ENCODE data around the gene RPS18. TPM values are rescaled to one million over a fixed set of nuclear protein-coding genes. Genes with fewer than 3 reads are reported as not detected.

Gene RPS18
- total RNA-seq, 1 experiment from 2014 or later: 2,442 TPM

- H3K36me3 ChIP-seq (ENCODE audit: low read depth): peaks cover 20% of the 10 kb centered on the region; the same call in 1 of the 2 replicates
- H3F3A ChIP-seq (ENCODE audit: insufficient read depth, low read depth): peaks cover 51% of the 10 kb centered on the region
- H2AFZ ChIP-seq: no peak overlapping the region
- H3K4me3 ChIP-seq: no peak overlapping the region; the same call in 1 of the 2 replicates
- H3K4me1 ChIP-seq (replicated peaks; ENCODE audit: insufficient read depth): peaks cover 52% of the 10 kb centered on the region
- no peaks in the 10 kb centered on the region for H4K20me1 ChIP-seq (ENCODE audit: insufficient read depth)
- H3K9me2 ChIP-seq (ENCODE audit: insufficient read depth): no peaks in the 10 kb centered on the region
- no TSS peak for BruUV-seq (replicated peaks)
- peak overlapping the region; percentile 48; the same call in 1 of the 2 replicates for H3K27ac ChIP-seq
- ChIA-PET POLR2A (ENCODE audit: unreplicated experiment) (no interaction called here), CTCF (no interaction called here)
- DNase-seq: no peak
- H3K4me2 ChIP-seq: peak overlapping the region; percentile 97
- intact Hi-C loops (cut with micrococcal nuclease; ENCODE audit: unreplicated experiment): no loop called here
- H3K27me3 ChIP-seq (ENCODE audit: insufficient read depth, low read depth): no peaks in the 10 kb centered on the region
- no peak for TF ChIP-seq CTCF (conservative IDR thresholded peaks at IDR 0.05)
- no peak for TF ChIP-seq EZH2 (IDR thresholded peaks at IDR 0.05; ENCODE audit: low read depth)
- H3K9me3 ChIP-seq (ENCODE audit: insufficient read depth, low read depth): no peaks in the 10 kb centered on the region
- peaks cover 45% of the 10 kb centered on the region for H3K79me2 ChIP-seq (ENCODE audit: low read depth)
Observed at GRCh38 chr6:33321227-33321626, 49.4 kb downstream of the RPS18 start.

DNA sequence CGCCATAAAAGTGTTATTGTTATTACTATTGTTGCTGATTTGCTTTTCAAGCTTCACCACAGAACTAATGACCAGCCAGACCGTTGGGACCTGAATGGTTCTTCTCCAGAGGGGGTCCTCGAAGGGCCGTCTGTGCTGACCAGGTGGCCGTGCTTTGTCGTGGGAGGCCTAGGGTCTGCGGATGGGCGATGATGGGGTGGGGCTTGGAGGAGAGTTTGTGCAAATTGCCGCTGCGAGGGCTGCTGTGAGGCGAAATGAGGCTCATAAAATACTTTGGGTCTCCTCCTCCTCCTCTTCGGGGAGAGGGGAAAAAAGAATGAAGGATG lies 51.7 kb downstream of the RPS18 start:
- peak overlapping the region; percentile 77 for H2AFZ ChIP-seq
- H3K36me3 ChIP-seq (ENCODE audit: low read depth): peaks cover 20% of the 10 kb centered on the region; the same call in 1 of the 2 replicates
- TF ChIP-seq EZH2 (IDR thresholded peaks at IDR 0.05; ENCODE audit: low read depth) (no peak), CTCF (conservative IDR thresholded peaks at IDR 0.05) (no peak)
- no TSS peak for BruUV-seq (replicated peaks)
- H3K4me3 ChIP-seq: peak overlapping the region; percentile 63
- H3K4me2 ChIP-seq: peak overlapping the region; percentile 92
- H3K27ac ChIP-seq: peak overlapping the region; percentile 41
- ChIA-PET CTCF (interaction anchor here (0.6 kb wide), 1 partner anchor 310 kb away, joined by 3 read pairs; no protein-coding TSS in a partner anchor), POLR2A (ENCODE audit: unreplicated experiment) (interaction anchor here (0.6 kb wide), 1 partner anchor 33 kb away, joined by 3 read pairs; no protein-coding TSS in a partner anchor)
- peaks cover 37% of the 10 kb centered on the region for H3K79me2 ChIP-seq (ENCODE audit: low read depth)
- peaks cover 43% of the 10 kb centered on the region for H3K4me1 ChIP-seq (replicated peaks; ENCODE audit: insufficient read depth)
- H3K9me3 ChIP-seq (ENCODE audit: insufficient read depth, low read depth): no peaks in the 10 kb centered on the region
- intact Hi-C loops (cut with micrococcal nuclease; ENCODE audit: unreplicated experiment): loop anchor here (1.0 kb wide), 1 partner anchor 95 kb away; the partner anchor contains the start of gene CUTA
- H4K20me1 ChIP-seq (ENCODE audit: insufficient read depth): no peaks in the 10 kb centered on the region
- no peak for DNase-seq
- H3K27me3 ChIP-seq (ENCODE audit: insufficient read depth, low read depth): no peaks in the 10 kb centered on the region
- H3F3A ChIP-seq (ENCODE audit: insufficient read depth, low read depth): peaks cover 35% of the 10 kb centered on the region
- no peaks in the 10 kb centered on the region for H3K9me2 ChIP-seq (ENCODE audit: insufficient read depth)

DNA sequence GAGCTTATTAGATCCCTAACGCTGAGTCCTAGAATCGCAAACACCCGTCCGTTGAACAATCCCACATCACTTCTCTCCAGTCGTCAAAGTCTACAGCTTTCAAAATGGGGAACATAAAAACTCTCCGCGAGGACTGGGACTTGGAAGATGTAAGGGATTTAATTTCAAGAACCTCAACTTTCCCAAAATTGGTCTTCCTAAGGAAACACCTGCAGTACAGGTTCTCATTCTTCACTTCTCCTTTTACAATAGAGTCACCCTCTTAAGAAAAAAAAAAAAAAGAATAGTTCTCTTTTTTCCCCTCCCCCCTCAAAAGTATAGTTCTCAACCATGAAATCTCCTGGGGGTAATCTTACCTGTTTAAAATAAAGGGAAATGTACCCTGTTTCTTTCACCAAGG lies 52.2 kb downstream of the RPS18 start:
- H3K27me3 ChIP-seq (ENCODE audit: insufficient read depth, low read depth): no peaks in the 10 kb centered on the region
- intact Hi-C loops (cut with micrococcal nuclease; ENCODE audit: unreplicated experiment): no loop called here
- DNase-seq: no peak
- peaks cover 30% of the 10 kb centered on the region for H3F3A ChIP-seq (ENCODE audit: insufficient read depth, low read depth)
- CTCF ChIA-PET: interaction anchor here (0.7 kb wide), 1 partner anchor 35 kb away, joined by 3 read pairs; no protein-coding TSS in a partner anchor
- peaks cover 20% of the 10 kb centered on the region; the same call in 1 of the 2 replicates for H3K36me3 ChIP-seq (ENCODE audit: low read depth)
- no peak for TF ChIP-seq EZH2 (IDR thresholded peaks at IDR 0.05; ENCODE audit: low read depth)
- TF ChIP-seq CTCF (conservative IDR thresholded peaks at IDR 0.05): no peak
- H3K27ac ChIP-seq: no peak overlapping the region
- peaks cover 36% of the 10 kb centered on the region for H3K79me2 ChIP-seq (ENCODE audit: low read depth)
- peaks cover 37% of the 10 kb centered on the region for H3K4me1 ChIP-seq (replicated peaks; ENCODE audit: insufficient read depth)
- H3K4me3 ChIP-seq: peak overlapping the region; percentile 63
- BruUV-seq (replicated peaks): no TSS peak
- H3K4me2 ChIP-seq: peak overlapping the region; percentile 92
- no peaks in the 10 kb centered on the region for H3K9me2 ChIP-seq (ENCODE audit: insufficient read depth)
- H2AFZ ChIP-seq: peak overlapping the region; percentile 77
- no peaks in the 10 kb centered on the region for H3K9me3 ChIP-seq (ENCODE audit: insufficient read depth, low read depth)
- no peaks in the 10 kb centered on the region for H4K20me1 ChIP-seq (ENCODE audit: insufficient read depth)
- POLR2A ChIA-PET (ENCODE audit: unreplicated experiment): interaction anchor here (0.6 kb wide), 1 partner anchor 34 kb away, joined by 3 read pairs; no protein-coding TSS in a partner anchor

Small RNA genes within 50 kb of the gene (microRNA-seq; reads per million reads assigned to microRNA genes)
- gene MIR6834 (ENCODE audit: borderline number of aligned reads, borderline replicate concordance) (not detected), gene MIR6873 (ENCODE audit: borderline number of aligned reads, borderline replicate concordance) (not detected)

Other genes with a start within 250 kb of the RPS18 start
- not detected in 2 replicates for gene HLA-DPA1, start 198.4 kb upstream of the RPS18 start, total RNA-seq (2021)
- not detected in 2 replicates for gene HLA-DPB1, start 196.1 kb upstream of the RPS18 start, total RNA-seq (2021)
- 2.2 and 3.4 TPM in 2 replicates for gene COL11A2, start 79.6 kb upstream of the RPS18 start, total RNA-seq (2021)
- gene RXRB, start 71.4 kb upstream of the RPS18 start, total RNA-seq (2021): 49.8 and 51.5 TPM in 2 replicates
- gene SLC39A7, start 71.2 kb upstream of the RPS18 start, total RNA-seq (2021): 96.4 and 110 TPM in 2 replicates
- 16.4 and 25.4 TPM in 2 replicates for gene HSD17B8, start 67.4 kb upstream of the RPS18 start, total RNA-seq (2021)
- gene RING1, start 63.6 kb upstream of the RPS18 start, total RNA-seq (2021): 18.9 and 19.2 TPM in 2 replicates
- gene VPS52, start 199 bp upstream of the RPS18 start, total RNA-seq (2021): 46.2 and 48.3 TPM in 2 replicates
- 10.3 and 12.8 TPM in 2 replicates for gene B3GALT4, start 5.0 kb downstream of the RPS18 start, total RNA-seq (2021)
- gene WDR46, start 17.2 kb downstream of the RPS18 start, total RNA-seq (2021): 52.4 and 59.6 TPM in 2 replicates
- 51.5 and 57.2 TPM in 2 replicates for gene PFDN6, start 17.5 kb downstream of the RPS18 start, total RNA-seq (2021)
- gene RGL2, start 26.9 kb downstream of the RPS18 start, total RNA-seq (2021): 99.3 and 102 TPM in 2 replicates
- 156 and 194 TPM in 2 replicates for gene TAPBP, start 42.0 kb downstream of the RPS18 start, total RNA-seq (2021)
- gene ZBTB22, start 45.7 kb downstream of the RPS18 start, total RNA-seq (2021): 16.5 and 20.8 TPM in 2 replicates
- gene DAXX, start 50.9 kb downstream of the RPS18 start, total RNA-seq (2021): 60.1 and 61.6 TPM in 2 replicates
- 82.9 and 91.4 TPM in 2 replicates for gene KIFC1, start 119.7 kb downstream of the RPS18 start, total RNA-seq (2021)
- gene PHF1, start 138.9 kb downstream of the RPS18 start, total RNA-seq (2021): 47.6 and 52.0 TPM in 2 replicates
- 213 and 220 TPM in 2 replicates for gene CUTA, start 146.0 kb downstream of the RPS18 start, total RNA-seq (2021)
- 13.6 and 17.7 TPM in 2 replicates for gene SYNGAP1, start 148.0 kb downstream of the RPS18 start, total RNA-seq (2021)
- gene ZBTB9, start 182.5 kb downstream of the RPS18 start, total RNA-seq (2021): 7.9 and 8.4 TPM in 2 replicates